Measurements from ENCODE around the gene JAKMIP2.

The JAKMIP2 gene

GRCh38 chr5:147610798-147611197 lies 171.7 kb downstream of the JAKMIP2 start:
- 0 out of 2 replicates have a peak, but pooled peaks cover 4% of the 10 kb centered on the region for H3K9me2 ChIP-seq (replicated peaks; ENCODE audit: insufficient read depth, low read length)
- no peaks in the 10 kb centered on the region for H3K27me3 ChIP-seq (ENCODE audit: low read length)
- no peaks in the 10 kb centered on the region for H4K20me1 ChIP-seq (ENCODE audit: low read depth, low read length)
- no peak overlapping the region for H2AFZ ChIP-seq (ENCODE audit: low read depth, low read length, severe bottlenecking)
- no peaks in the 10 kb centered on the region for H3K36me3 ChIP-seq (ENCODE audit: low read length)
- no peak overlapping the region for H3K9ac ChIP-seq (ENCODE audit: low read length)
- H3K27ac ChIP-seq (ENCODE audit: low read depth, low read length): no peak overlapping the region
- no peaks in the 10 kb centered on the region for H3F3A ChIP-seq (ENCODE audit: insufficient read depth)
- H3K79me2 ChIP-seq (ENCODE audit: insufficient read depth, low read length): no peaks in the 10 kb centered on the region
- no peak overlapping the region for H3K4me2 ChIP-seq (ENCODE audit: low read depth, low read length, poor library complexity, severe bottlenecking)
- no peak overlapping the region for H3K4me3 ChIP-seq (ENCODE audit: insufficient read depth, low read length, poor library complexity, severe bottlenecking)
- TF ChIP-seq CTCF (IDR thresholded peaks at IDR 0.05; ENCODE audit: insufficient read depth, low read length, poor library complexity, severe bottlenecking): no peak
- no peaks in the 10 kb centered on the region for H3K9me3 ChIP-seq (ENCODE audit: insufficient read depth, low read length)

- no peak overlapping the region for H3K4me2 ChIP-seq (ENCODE audit: low read depth, low read length, poor library complexity, severe bottlenecking)
These were observed 180.9 kb downstream of the JAKMIP2 start for GRCh38 chr5:147601652-147602051.

GRCh38 chr5:147591120-147591519 lies 191.4 kb downstream of the JAKMIP2 start:
- H3K27me3 ChIP-seq (ENCODE audit: low read length): no peaks in the 10 kb centered on the region
- no peaks in the 10 kb centered on the region for H4K20me1 ChIP-seq (ENCODE audit: low read depth, low read length)
- H3K79me2 ChIP-seq (ENCODE audit: insufficient read depth, low read length): no peaks in the 10 kb centered on the region
- TF ChIP-seq CTCF (IDR thresholded peaks at IDR 0.05; ENCODE audit: insufficient read depth, low read length, poor library complexity, severe bottlenecking) (no peak), EZH2phosphoT487 (conservative IDR thresholded peaks at IDR 0.05; ENCODE audit: low read length) (no peak)
- H3K4me3 ChIP-seq (ENCODE audit: insufficient read depth, low read length, poor library complexity, severe bottlenecking): no peak overlapping the region
- no peak overlapping the region for H2AFZ ChIP-seq (ENCODE audit: low read depth, low read length, severe bottlenecking)
- H3K36me3 ChIP-seq (ENCODE audit: low read length): no peaks in the 10 kb centered on the region
- H3K27ac ChIP-seq (ENCODE audit: low read depth, low read length): no peak overlapping the region
- no peaks in the 10 kb centered on the region for H3K9me2 ChIP-seq (replicated peaks; ENCODE audit: insufficient read depth, low read length)
- H3F3A ChIP-seq (ENCODE audit: insufficient read depth): no peaks in the 10 kb centered on the region
- no peaks in the 10 kb centered on the region for H3K9me3 ChIP-seq (ENCODE audit: insufficient read depth, low read length)
- H3K9ac ChIP-seq (ENCODE audit: low read length): no peak overlapping the region
- no peak overlapping the region for H3K4me2 ChIP-seq (ENCODE audit: low read depth, low read length, poor library complexity, severe bottlenecking)

More at GRCh38 chr5:147601652-147602051, 180.9 kb downstream of the JAKMIP2 start:
- Histone ChIP-seq H2AFZ (ENCODE audit: low read depth, low read length, severe bottlenecking) (no peak overlapping the region), H3K4me3 (ENCODE audit: insufficient read depth, low read length, poor library complexity, severe bottlenecking) (no peak overlapping the region), H3K9me2 (replicated peaks; ENCODE audit: insufficient read depth, low read length) (no peaks in the 10 kb centered on the region), H3K27me3 (ENCODE audit: low read length) (no peaks in the 10 kb centered on the region), H3F3A (ENCODE audit: insufficient read depth) (no peaks in the 10 kb centered on the region), H4K20me1 (ENCODE audit: low read depth, low read length) (no peaks in the 10 kb centered on the region), H3K9me3 (ENCODE audit: insufficient read depth, low read length) (no peaks in the 10 kb centered on the region), H3K27ac (ENCODE audit: low read depth, low read length) (no peak overlapping the region), H3K9ac (ENCODE audit: low read length) (no peak overlapping the region), H3K36me3 (ENCODE audit: low read length) (no peaks in the 10 kb centered on the region), H3K79me2 (ENCODE audit: insufficient read depth, low read length) (no peaks in the 10 kb centered on the region)
- TF ChIP-seq EZH2phosphoT487 (conservative IDR thresholded peaks at IDR 0.05; ENCODE audit: low read length): no peak
- TF ChIP-seq CTCF (IDR thresholded peaks at IDR 0.05; ENCODE audit: insufficient read depth, low read length, poor library complexity, severe bottlenecking): no peak

Data from SU-DHL-6 (cell line).